OCI-LY1 (cell line): Measurements from ENCODE around the gene PODXL2.

ENCODE experiments used
- H2AFZ ChIP-seq: fragments of 200-600 bp; sonication (generic), shearing (Covaris generic); 2 replicates; pipeline ENCODE4 v1.6.0; 2014; ENCODE audit warnings: antibody characterized with exemption, mild to moderate bottlenecking, low read length
- H3F3A ChIP-seq: fragments of 200-600 bp; sonication (generic), shearing (Covaris generic); 2 replicates; pipeline ENCODE4 v1.6.0; 2014; ENCODE audit warnings: mild to moderate bottlenecking, antibody characterized with exemption, low read length, moderate library complexity; ENCODE audit not compliant: insufficient read depth
- H3K27ac ChIP-seq: fragments of 200-600 bp; sonication (generic); 2 replicates; pipeline ENCODE4 v1.5.1; 2014; ENCODE audit warnings: low read length, mixed run types, mild to moderate bottlenecking, low read depth; ENCODE audit not compliant: poor library complexity, severe bottlenecking
- H3K27me3 ChIP-seq: fragments of 200-600 bp; sonication (generic); 2 replicates; pipeline ENCODE4 v1.6.0; 2014; ENCODE audit warnings: antibody characterized with exemption, mild to moderate bottlenecking, low read length, moderate library complexity; ENCODE audit not compliant: insufficient read depth
- H3K36me3 ChIP-seq: fragments of 200-600 bp; sonication (generic); 2 replicates; pipeline ENCODE4 v1.6.1; 2014; ENCODE audit warnings: mild to moderate bottlenecking, antibody characterized with exemption, low read length, moderate library complexity, mixed read lengths; ENCODE audit not compliant: insufficient read depth
- H3K4me1 ChIP-seq: fragments of 200-600 bp; sonication (generic); 2 replicates; pipeline ENCODE4 v1.5.1; 2014; ENCODE audit warnings: mild to moderate bottlenecking, low read length, moderate library complexity; ENCODE audit not compliant: insufficient read depth, severe bottlenecking
- H3K4me2 ChIP-seq: fragments of 200-600 bp; sonication (generic), shearing (Covaris generic); 2 replicates; pipeline ENCODE4 v1.6.1; 2014; ENCODE audit warnings: low read length
- H3K4me3 ChIP-seq: fragments of 200-600 bp; sonication (generic); 2 replicates; pipeline ENCODE4 v1.5.1; 2014; ENCODE audit warnings: low read length, low read depth, mild to moderate bottlenecking, mixed read lengths; ENCODE audit not compliant: poor library complexity, severe bottlenecking
- H3K79me2 ChIP-seq: fragments of 200-600 bp; shearing (Covaris generic); 2 replicates; pipeline ENCODE4 v1.6.1; 2016; ENCODE audit warnings: mixed run types, low read length, mixed read lengths; ENCODE audit not compliant: insufficient read depth
- H3K9ac ChIP-seq: fragments of 200-600 bp; sonication (generic), shearing (Covaris generic); 2 replicates; pipeline ENCODE4 v1.6.1; 2014; ENCODE audit warnings: mild to moderate bottlenecking, low read length, mixed read lengths
- H3K9me2 ChIP-seq: fragments of 200-600 bp; sonication (generic), shearing (Covaris generic); 2 replicates; pipeline ENCODE4 v1.6.1; 2014; ENCODE audit warnings: low read depth, mild to moderate bottlenecking, low read length, mixed read lengths
- H3K9me3 ChIP-seq: fragments of 200-600 bp; shearing (Covaris generic); 2 replicates; pipeline ENCODE4 v1.6.1; 2014; ENCODE audit warnings: low read length, mixed read lengths
- H4K20me1 ChIP-seq: fragments of 200-600 bp; sonication (generic), shearing (Covaris generic); 2 replicates; pipeline ENCODE4 v1.6.0; 2016; ENCODE audit warnings: mild to moderate bottlenecking, low read length; ENCODE audit not compliant: insufficient read depth
- EZH2 ChIP-seq: fragments of 200-600 bp; sonication (generic), shearing (Covaris generic); IDR thresholded peaks from 2 replicates; pipeline ENCODE4 v1.8.0; 2017; ENCODE audit warnings: borderline replicate concordance, mixed run types, mild to moderate bottlenecking, antibody characterized with exemption, low read length, moderate library complexity, mixed read lengths
- TF ChIP-seq, protein P1 (sequence below): fragments of 200-600 bp; sonication (generic), shearing (Covaris generic); IDR thresholded peaks from 2 replicates; pipeline ENCODE4 v1.5.1; 2017; ENCODE audit warnings: mild to moderate bottlenecking, antibody characterized with exemption, low read length, moderate library complexity, mixed read lengths

PODXL2 gene

DNA sequence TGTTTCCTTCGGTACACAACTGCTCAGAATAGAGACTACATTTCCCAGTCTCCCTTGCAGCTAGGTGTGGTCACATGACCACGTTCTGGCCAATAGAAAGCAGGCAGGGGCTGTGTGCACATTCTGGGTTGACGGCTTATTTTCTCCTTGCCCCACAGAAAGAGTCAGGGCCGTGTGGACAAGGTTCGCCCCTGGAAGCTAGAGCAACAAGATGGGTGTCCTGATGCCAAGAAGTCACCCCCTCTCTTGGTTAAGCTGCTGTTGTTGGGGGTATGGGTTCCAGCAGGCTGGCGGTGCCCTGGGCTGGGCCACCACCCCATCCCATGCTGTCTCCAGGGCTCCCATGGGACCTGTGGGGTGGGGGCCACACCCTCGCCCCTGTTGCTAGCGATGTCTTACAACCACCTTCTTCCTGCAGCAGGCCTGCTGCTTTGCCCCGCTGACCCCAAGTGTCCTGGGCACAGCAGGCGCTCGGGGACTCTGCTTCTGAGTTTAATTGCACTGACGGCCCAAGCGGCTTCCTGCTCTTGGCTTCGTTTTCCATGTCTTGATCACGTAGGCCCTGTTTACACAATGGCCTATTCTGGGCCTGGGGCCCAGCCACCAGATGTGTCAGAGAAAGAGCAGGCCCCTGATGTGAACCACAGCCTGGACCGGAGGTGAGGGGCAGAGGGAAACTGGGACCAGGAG lies 68.7 kb downstream of the PODXL2 start:
- Histone ChIP-seq H3K9ac (peak overlapping the region; percentile 50; the same call in 1 of the 2 replicates), H3K27ac (peak overlapping the region; percentile 78), H3K4me1 (peaks cover 22% of the 10 kb centered on the region), H3K79me2 (no peaks in the 10 kb centered on the region), H3K4me2 (peak overlapping the region; percentile 82), H3K9me2 (no peaks in the 10 kb centered on the region), H3K4me3 (peak overlapping the region; percentile 56), H3F3A (no peaks in the 10 kb centered on the region), H3K27me3 (no peaks in the 10 kb centered on the region), H2AFZ (peak overlapping the region; percentile 59; the same call in 1 of the 2 replicates), H3K9me3 (no peaks in the 10 kb centered on the region), H4K20me1 (no peaks in the 10 kb centered on the region), H3K36me3 (no peaks in the 10 kb centered on the region)
- TF ChIP-seq, protein P1, sequence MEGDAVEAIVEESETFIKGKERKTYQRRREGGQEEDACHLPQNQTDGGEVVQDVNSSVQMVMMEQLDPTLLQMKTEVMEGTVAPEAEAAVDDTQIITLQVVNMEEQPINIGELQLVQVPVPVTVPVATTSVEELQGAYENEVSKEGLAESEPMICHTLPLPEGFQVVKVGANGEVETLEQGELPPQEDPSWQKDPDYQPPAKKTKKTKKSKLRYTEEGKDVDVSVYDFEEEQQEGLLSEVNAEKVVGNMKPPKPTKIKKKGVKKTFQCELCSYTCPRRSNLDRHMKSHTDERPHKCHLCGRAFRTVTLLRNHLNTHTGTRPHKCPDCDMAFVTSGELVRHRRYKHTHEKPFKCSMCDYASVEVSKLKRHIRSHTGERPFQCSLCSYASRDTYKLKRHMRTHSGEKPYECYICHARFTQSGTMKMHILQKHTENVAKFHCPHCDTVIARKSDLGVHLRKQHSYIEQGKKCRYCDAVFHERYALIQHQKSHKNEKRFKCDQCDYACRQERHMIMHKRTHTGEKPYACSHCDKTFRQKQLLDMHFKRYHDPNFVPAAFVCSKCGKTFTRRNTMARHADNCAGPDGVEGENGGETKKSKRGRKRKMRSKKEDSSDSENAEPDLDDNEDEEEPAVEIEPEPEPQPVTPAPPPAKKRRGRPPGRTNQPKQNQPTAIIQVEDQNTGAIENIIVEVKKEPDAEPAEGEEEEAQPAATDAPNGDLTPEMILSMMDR = no peak
- no peak for TF ChIP-seq EZH2

DNA sequence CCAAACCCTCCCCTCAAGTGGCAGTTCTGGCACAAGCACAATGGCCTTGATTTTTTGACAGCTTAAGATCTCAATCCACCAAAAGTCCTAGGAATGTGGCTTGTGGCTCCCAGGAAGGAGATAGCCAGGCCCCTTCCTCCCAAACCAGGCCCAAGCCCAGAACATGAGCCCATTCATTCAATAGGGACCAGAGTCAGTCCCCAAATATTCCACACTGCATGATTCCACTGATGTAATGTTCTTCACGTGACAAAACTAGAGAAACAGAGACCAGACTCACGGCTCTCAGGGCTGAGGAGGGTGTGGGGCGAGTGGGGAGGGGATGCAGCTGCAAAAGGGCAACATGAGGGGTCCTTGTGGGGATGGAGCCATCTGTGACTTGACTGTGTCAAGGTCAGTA lies 69.3 kb downstream of the PODXL2 start:
- no peaks in the 10 kb centered on the region for H3K9me2 ChIP-seq
- TF ChIP-seq, protein P1 = no peak
- no peak for TF ChIP-seq EZH2
- no peaks in the 10 kb centered on the region for H4K20me1 ChIP-seq
- peaks cover 22% of the 10 kb centered on the region for H3K4me1 ChIP-seq
- peak overlapping the region; percentile 82; the same call in 1 of the 2 replicates for H3K4me2 ChIP-seq
- H3K36me3 ChIP-seq = no peaks in the 10 kb centered on the region
- no peaks in the 10 kb centered on the region for H3F3A ChIP-seq
- no peaks in the 10 kb centered on the region for H3K79me2 ChIP-seq
- H3K4me3 ChIP-seq = peak overlapping the region; percentile 56
- no peak overlapping the region for H2AFZ ChIP-seq
- H3K9me3 ChIP-seq = peaks cover under 1% of the 10 kb centered on the region; the same call in 1 of the 2 replicates
- H3K27ac ChIP-seq = peak overlapping the region; percentile 78
- peak overlapping the region; percentile 50; the same call in 1 of the 2 replicates for H3K9ac ChIP-seq
- no peaks in the 10 kb centered on the region for H3K27me3 ChIP-seq

DNA sequence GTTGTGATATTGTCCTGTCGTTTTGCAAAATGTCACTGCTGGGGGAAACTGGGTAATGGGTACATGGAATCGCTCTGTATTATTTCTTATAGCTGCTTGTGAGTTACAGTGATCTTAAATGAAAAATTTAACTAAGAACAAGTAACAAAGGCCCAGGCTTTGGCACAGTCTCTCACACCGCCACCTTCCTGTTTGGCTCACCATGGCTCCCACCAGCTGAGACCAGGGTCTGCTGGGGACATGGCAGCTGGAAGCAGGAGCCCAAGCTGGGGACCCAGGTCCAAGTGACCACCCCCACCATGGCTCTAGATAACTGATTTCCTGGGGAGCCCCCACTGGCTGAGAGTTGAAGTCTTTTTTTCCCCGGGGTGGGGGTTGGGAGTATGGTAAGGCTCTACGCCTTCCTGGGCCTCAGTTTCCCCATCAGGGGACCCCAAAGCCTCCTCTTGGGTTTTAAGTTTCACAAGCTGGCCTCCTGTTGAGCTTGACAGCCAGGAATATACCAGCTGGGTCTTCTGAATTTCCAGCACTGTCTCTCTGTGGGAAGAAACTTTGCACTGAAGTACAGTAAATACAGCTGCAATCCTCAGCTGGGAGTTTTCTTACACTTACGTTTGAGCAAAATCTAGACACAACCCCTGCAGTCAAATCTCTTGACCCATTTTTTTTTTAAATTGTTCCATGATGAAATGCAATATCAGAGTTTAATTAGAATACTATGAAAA lies 69.9 kb downstream of the PODXL2 start:
- Histone ChIP-seq H3K79me2 (no peaks in the 10 kb centered on the region), H3K27ac (no peak overlapping the region), H3K9me2 (no peaks in the 10 kb centered on the region), H2AFZ (no peak overlapping the region), H3K9me3 (peaks cover 4% of the 10 kb centered on the region; the same call in 1 of the 2 replicates), H3K9ac (no peak overlapping the region), H3K4me1 (peaks cover 22% of the 10 kb centered on the region), H3K36me3 (no peaks in the 10 kb centered on the region), H4K20me1 (no peaks in the 10 kb centered on the region), H3K4me2 (no peak overlapping the region), H3K27me3 (no peaks in the 10 kb centered on the region), H3K4me3 (no peak overlapping the region), H3F3A (no peaks in the 10 kb centered on the region)
- TF ChIP-seq EZH2 = no peak
- TF ChIP-seq, protein P1 = no peak
